DOHH2 (cell line): ENCODE data around the gene ZNF805.

Experiments
- EZH2phosphoT487 ChIP-seq: fragments of 200-600 bp; sonication (generic); IDR thresholded peaks from 2 replicates; pipeline ENCODE4 v1.6.1; 2017; ENCODE audit warnings: borderline replicate concordance, mild to moderate bottlenecking, antibody characterized with exemption, low read length, moderate library complexity, mixed read lengths
- TF ChIP-seq, protein P1 (sequence below): fragments of 200-600 bp; sonication (generic); IDR thresholded peaks from one replicate; pipeline ENCODE4 v1.5.1; 2014; ENCODE audit warnings: antibody characterized with exemption, mild to moderate bottlenecking, low read depth, low read length; ENCODE audit not compliant: poor library complexity, severe bottlenecking

DNA sequence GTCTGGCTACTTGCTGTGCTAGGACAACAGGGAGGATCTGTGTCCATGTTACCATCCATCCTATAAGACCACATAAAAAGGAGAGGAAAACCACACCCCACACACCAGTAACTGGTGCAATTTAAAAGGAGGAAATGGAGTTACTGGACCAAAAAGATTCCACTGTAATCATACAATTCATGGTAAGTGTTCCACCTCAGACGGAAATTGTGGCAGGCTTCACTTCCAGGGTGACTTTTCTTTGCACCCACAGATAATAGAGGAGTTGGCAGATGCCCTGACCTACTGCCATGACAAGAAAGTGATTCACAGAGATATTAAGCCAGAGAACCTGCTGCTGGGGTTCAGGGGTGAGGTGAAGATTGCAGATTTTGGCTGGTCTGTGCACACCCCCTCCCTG is 7.2 kb upstream of the ZNF805 start:
- TF ChIP-seq, protein P1, sequence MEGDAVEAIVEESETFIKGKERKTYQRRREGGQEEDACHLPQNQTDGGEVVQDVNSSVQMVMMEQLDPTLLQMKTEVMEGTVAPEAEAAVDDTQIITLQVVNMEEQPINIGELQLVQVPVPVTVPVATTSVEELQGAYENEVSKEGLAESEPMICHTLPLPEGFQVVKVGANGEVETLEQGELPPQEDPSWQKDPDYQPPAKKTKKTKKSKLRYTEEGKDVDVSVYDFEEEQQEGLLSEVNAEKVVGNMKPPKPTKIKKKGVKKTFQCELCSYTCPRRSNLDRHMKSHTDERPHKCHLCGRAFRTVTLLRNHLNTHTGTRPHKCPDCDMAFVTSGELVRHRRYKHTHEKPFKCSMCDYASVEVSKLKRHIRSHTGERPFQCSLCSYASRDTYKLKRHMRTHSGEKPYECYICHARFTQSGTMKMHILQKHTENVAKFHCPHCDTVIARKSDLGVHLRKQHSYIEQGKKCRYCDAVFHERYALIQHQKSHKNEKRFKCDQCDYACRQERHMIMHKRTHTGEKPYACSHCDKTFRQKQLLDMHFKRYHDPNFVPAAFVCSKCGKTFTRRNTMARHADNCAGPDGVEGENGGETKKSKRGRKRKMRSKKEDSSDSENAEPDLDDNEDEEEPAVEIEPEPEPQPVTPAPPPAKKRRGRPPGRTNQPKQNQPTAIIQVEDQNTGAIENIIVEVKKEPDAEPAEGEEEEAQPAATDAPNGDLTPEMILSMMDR = no peak
- no peak for TF ChIP-seq EZH2phosphoT487
